ENCODE data around the gene DNAJB2.

The DNAJB2 gene

DNA sequence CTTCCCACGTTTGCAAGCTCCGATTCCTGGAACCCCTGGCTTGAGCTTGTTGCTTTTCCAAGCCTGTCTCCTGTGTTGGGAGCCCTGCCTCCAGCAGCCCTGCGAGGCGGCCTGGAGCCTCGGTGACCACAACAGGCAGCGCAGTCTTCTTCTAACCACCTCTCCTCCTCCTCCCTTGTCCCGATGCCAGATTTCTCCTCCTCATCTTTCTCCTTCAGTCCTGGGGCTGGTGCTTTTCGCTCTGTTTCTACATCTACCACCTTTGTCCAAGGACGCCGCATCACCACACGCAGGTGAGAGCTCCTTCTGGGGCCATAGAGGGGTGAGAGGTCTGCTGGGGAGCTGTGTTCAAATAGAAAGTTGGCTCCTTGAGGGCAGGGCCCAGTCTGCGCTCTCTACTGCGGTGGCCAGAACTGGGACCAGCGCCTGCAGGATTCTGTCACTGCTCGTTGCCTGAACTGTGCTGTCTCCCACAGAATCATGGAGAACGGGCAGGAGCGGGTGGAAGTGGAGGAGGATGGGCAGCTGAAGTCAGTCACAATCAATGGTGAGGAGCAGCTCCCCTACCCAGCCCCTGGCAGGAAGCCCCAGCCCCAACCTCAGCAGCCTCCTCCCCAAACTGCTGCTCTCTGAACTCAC lies 3.9 kb downstream of the DNAJB2 start:
- H3F3A ChIP-seq (ENCODE audit: insufficient read depth, low read length), result peaks cover 13% of the 10 kb centered on the region
- no peak overlapping the region for H3K9ac ChIP-seq (ENCODE audit: low read length)
- H3K9me3 ChIP-seq (replicated peaks; ENCODE audit: insufficient read depth, low read length), result no peaks in the 10 kb centered on the region
- TF ChIP-seq EZH2 (optimal IDR thresholded peaks at IDR 0.05; ENCODE audit: low read depth, low read length) (no peak), EZH2phosphoT487 (IDR thresholded peaks at IDR 0.05; ENCODE audit: low read length) (no peak), CTCF (IDR thresholded peaks at IDR 0.05; ENCODE audit: low read length) (no peak)
- H3K9me2 ChIP-seq (replicated peaks; ENCODE audit: insufficient read depth, low read length), result no peaks in the 10 kb centered on the region
- no peak overlapping the region for H3K27ac ChIP-seq (ENCODE audit: low read length)
- H3K4me3 ChIP-seq (ENCODE audit: low read length), result no peak overlapping the region
- no peak overlapping the region for H2AFZ ChIP-seq (ENCODE audit: low read length)
- H4K20me1 ChIP-seq (ENCODE audit: insufficient read depth, low read length), result no peaks in the 10 kb centered on the region
- H3K4me2 ChIP-seq (ENCODE audit: low read depth, low read length), result no peak overlapping the region
- no peak for DNase-seq
- no peaks in the 10 kb centered on the region for H3K36me3 ChIP-seq (replicated peaks; ENCODE audit: insufficient read depth, low read length)
- peaks cover 10% of the 10 kb centered on the region for H3K79me2 ChIP-seq (ENCODE audit: low read length)
- H3K27me3 ChIP-seq (replicated peaks; ENCODE audit: insufficient read depth, low read length), result no peaks in the 10 kb centered on the region
- H3K4me1 ChIP-seq (ENCODE audit: low read length), result peaks cover 13% of the 10 kb centered on the region

- H2AFZ ChIP-seq (ENCODE audit: low read length), result no peak overlapping the region
Measured at GRCh38 chr2:219284501-219285372, 5.6 kb downstream of the DNAJB2 start.

DNA sequence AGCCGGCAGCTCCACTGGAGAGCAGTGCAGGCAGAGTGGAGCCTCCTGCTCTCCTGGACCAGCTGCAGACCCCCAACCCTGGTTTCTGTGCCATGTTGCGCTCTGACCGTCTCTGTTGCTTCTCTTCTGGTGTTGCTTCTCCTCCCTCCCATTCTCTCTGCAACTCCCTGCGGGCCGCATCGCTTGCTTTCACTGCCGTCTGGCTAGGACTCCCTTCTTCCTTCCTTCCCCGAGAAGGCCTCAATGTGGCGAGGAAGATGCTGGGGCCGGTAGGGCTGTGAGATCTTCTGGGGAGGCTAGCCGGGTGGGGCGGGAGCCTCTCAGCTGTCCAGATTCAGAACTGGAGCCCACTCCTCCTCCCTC lies 6.2 kb downstream of the DNAJB2 start:
- Histone ChIP-seq H3K4me1 (ENCODE audit: low read length) (peaks cover under 1% of the 10 kb centered on the region), H3K27me3 (replicated peaks; ENCODE audit: insufficient read depth, low read length) (0 out of 2 replicates have a peak, but pooled peaks cover 8% of the 10 kb centered on the region), H3K4me2 (ENCODE audit: low read depth, low read length) (no peak overlapping the region), H3K9ac (ENCODE audit: low read length) (no peak overlapping the region), H3K9me2 (replicated peaks; ENCODE audit: insufficient read depth, low read length) (no peaks in the 10 kb centered on the region), H3K36me3 (replicated peaks; ENCODE audit: insufficient read depth, low read length) (no peaks in the 10 kb centered on the region), H2AFZ (ENCODE audit: low read length) (no peak overlapping the region), H4K20me1 (ENCODE audit: insufficient read depth, low read length) (no peaks in the 10 kb centered on the region), H3K4me3 (ENCODE audit: low read length) (no peak overlapping the region), H3F3A (ENCODE audit: insufficient read depth, low read length) (no peaks in the 10 kb centered on the region), H3K79me2 (ENCODE audit: low read length) (peaks cover 4% of the 10 kb centered on the region), H3K27ac (ENCODE audit: low read length) (no peak overlapping the region), H3K9me3 (replicated peaks; ENCODE audit: insufficient read depth, low read length) (no peaks in the 10 kb centered on the region)
- no peak for DNase-seq
- TF ChIP-seq EZH2 (optimal IDR thresholded peaks at IDR 0.05; ENCODE audit: low read depth, low read length) (no peak), EZH2phosphoT487 (IDR thresholded peaks at IDR 0.05; ENCODE audit: low read length) (no peak), CTCF (IDR thresholded peaks at IDR 0.05; ENCODE audit: low read length) (no peak)

More at GRCh38 chr2:219284501-219285372, 5.6 kb downstream of the DNAJB2 start:
- Histone ChIP-seq H4K20me1 (ENCODE audit: insufficient read depth, low read length) (no peaks in the 10 kb centered on the region), H3K9me2 (replicated peaks; ENCODE audit: insufficient read depth, low read length) (no peaks in the 10 kb centered on the region), H3F3A (ENCODE audit: insufficient read depth, low read length) (0 out of 2 replicates have a peak, but pooled peaks cover 5% of the 10 kb centered on the region), H3K27me3 (replicated peaks; ENCODE audit: insufficient read depth, low read length) (0 out of 2 replicates have a peak, but pooled peaks cover 4% of the 10 kb centered on the region), H3K4me3 (ENCODE audit: low read length) (no peak overlapping the region), H3K79me2 (ENCODE audit: low read length) (peaks cover 10% of the 10 kb centered on the region), H3K4me2 (ENCODE audit: low read depth, low read length) (no peak overlapping the region), H3K36me3 (replicated peaks; ENCODE audit: insufficient read depth, low read length) (no peaks in the 10 kb centered on the region), H3K27ac (ENCODE audit: low read length) (no peak overlapping the region), H3K9me3 (replicated peaks; ENCODE audit: insufficient read depth, low read length) (no peaks in the 10 kb centered on the region), H3K4me1 (ENCODE audit: low read length) (peaks cover 5% of the 10 kb centered on the region), H3K9ac (ENCODE audit: low read length) (no peak overlapping the region)
- TF ChIP-seq CTCF (IDR thresholded peaks at IDR 0.05; ENCODE audit: low read length), result no peak
- TF ChIP-seq EZH2 (optimal IDR thresholded peaks at IDR 0.05; ENCODE audit: low read depth, low read length), result no peak
- no peak for TF ChIP-seq EZH2phosphoT487 (IDR thresholded peaks at IDR 0.05; ENCODE audit: low read length)
- no peak for DNase-seq
